ENCODE results near the gene BABAM1. TPM values are rescaled to one million over a fixed set of nuclear protein-coding genes. Genes with fewer than 3 reads are reported as not detected.

The BABAM1 gene
- total and polyA plus RNA-seq, 9 of the 15 experiments (the other 6 are each of a cell fraction or from before 2014, with no cell fraction given): 14.7 to 160 (median 113) TPM

- TF ChIP-seq MIER1 (IDR thresholded peaks at IDR 0.05; ENCODE audit: low read depth) (no peak), NFRKB (IDR thresholded peaks at IDR 0.05; ENCODE audit: low read depth) (peak; percentile 58; the same call in 1 of the 2 replicates), HDAC6 (IDR thresholded peaks at IDR 0.05; ENCODE audit: low read depth, low read length) (no peak), JUN (IDR thresholded peaks at IDR 0.05; ENCODE audit: borderline replicate concordance, low read depth, low read length) (no peak), JUN (CRISPR knock-in tag; IDR thresholded peaks at IDR 0.05; ENCODE audit: borderline replicate concordance) (no peak), ZNF197 (CRISPR knock-in tag; IDR thresholded peaks at IDR 0.05; ENCODE audit: low read depth) (peak; percentile 91), ZNF445 (CRISPR knock-in tag; IDR thresholded peaks at IDR 0.05; ENCODE audit: low read depth) (no peak), POLR3A (IDR thresholded peaks at IDR 0.05; ENCODE audit: borderline replicate concordance, extremely low read depth, insufficient read depth, insufficient read length) (no peak), BRD4 (IDR thresholded peaks at IDR 0.05) (peak; percentile 45; the same call in 1 of the 2 replicates), RBFOX2 (IDR thresholded peaks at IDR 0.05; ENCODE audit: low read depth, low read length) (peak; percentile 69), ZZZ3 (IDR thresholded peaks at IDR 0.05) (no peak), NFIC (IDR thresholded peaks at IDR 0.05) (no peak), L3MBTL2 (IDR thresholded peaks at IDR 0.05) (peak; percentile 35; the same call in 1 of the 2 replicates), KLF6 (CRISPR knock-in tag; IDR thresholded peaks at IDR 0.05; ENCODE audit: borderline replicate concordance) (no peak)
- TF ChIP-seq, protein P1, sequence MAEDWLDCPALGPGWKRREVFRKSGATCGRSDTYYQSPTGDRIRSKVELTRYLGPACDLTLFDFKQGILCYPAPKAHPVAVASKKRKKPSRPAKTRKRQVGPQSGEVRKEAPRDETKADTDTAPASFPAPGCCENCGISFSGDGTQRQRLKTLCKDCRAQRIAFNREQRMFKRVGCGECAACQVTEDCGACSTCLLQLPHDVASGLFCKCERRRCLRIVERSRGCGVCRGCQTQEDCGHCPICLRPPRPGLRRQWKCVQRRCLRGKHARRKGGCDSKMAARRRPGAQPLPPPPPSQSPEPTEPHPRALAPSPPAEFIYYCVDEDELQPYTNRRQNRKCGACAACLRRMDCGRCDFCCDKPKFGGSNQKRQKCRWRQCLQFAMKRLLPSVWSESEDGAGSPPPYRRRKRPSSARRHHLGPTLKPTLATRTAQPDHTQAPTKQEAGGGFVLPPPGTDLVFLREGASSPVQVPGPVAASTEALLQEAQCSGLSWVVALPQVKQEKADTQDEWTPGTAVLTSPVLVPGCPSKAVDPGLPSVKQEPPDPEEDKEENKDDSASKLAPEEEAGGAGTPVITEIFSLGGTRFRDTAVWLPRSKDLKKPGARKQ (CRISPR knock-in tag; IDR thresholded peaks at IDR 0.05): no peak
- TF ChIP-seq, protein P2, sequence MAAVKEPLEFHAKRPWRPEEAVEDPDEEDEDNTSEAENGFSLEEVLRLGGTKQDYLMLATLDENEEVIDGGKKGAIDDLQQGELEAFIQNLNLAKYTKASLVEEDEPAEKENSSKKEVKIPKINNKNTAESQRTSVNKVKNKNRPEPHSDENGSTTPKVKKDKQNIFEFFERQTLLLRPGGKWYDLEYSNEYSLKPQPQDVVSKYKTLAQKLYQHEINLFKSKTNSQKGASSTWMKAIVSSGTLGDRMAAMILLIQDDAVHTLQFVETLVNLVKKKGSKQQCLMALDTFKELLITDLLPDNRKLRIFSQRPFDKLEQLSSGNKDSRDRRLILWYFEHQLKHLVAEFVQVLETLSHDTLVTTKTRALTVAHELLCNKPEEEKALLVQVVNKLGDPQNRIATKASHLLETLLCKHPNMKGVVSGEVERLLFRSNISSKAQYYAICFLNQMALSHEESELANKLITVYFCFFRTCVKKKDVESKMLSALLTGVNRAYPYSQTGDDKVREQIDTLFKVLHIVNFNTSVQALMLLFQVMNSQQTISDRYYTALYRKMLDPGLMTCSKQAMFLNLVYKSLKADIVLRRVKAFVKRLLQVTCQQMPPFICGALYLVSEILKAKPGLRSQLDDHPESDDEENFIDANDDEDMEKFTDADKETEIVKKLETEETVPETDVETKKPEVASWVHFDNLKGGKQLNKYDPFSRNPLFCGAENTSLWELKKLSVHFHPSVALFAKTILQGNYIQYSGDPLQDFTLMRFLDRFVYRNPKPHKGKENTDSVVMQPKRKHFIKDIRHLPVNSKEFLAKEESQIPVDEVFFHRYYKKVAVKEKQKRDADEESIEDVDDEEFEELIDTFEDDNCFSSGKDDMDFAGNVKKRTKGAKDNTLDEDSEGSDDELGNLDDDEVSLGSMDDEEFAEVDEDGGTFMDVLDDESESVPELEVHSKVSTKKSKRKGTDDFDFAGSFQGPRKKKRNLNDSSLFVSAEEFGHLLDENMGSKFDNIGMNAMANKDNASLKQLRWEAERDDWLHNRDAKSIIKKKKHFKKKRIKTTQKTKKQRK (IDR thresholded peaks at IDR 0.05; ENCODE audit: borderline replicate concordance, low read depth, low read length): peak; percentile 71; the same call in 1 of the 2 replicates
- TF ChIP-seq, protein P3, sequence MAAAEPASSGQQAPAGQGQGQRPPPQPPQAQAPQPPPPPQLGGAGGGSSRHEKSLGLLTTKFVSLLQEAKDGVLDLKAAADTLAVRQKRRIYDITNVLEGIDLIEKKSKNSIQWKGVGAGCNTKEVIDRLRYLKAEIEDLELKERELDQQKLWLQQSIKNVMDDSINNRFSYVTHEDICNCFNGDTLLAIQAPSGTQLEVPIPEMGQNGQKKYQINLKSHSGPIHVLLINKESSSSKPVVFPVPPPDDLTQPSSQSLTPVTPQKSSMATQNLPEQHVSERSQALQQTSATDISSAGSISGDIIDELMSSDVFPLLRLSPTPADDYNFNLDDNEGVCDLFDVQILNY (CRISPR knock-in tag; IDR thresholded peaks at IDR 0.05): no peak
- TF ChIP-seq, protein P4, sequence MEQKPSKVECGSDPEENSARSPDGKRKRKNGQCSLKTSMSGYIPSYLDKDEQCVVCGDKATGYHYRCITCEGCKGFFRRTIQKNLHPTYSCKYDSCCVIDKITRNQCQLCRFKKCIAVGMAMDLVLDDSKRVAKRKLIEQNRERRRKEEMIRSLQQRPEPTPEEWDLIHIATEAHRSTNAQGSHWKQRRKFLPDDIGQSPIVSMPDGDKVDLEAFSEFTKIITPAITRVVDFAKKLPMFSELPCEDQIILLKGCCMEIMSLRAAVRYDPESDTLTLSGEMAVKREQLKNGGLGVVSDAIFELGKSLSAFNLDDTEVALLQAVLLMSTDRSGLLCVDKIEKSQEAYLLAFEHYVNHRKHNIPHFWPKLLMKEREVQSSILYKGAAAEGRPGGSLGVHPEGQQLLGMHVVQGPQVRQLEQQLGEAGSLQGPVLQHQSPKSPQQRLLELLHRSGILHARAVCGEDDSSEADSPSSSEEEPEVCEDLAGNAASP (IDR thresholded peaks at IDR 0.05): no peak
- TF ChIP-seq, protein P5, sequence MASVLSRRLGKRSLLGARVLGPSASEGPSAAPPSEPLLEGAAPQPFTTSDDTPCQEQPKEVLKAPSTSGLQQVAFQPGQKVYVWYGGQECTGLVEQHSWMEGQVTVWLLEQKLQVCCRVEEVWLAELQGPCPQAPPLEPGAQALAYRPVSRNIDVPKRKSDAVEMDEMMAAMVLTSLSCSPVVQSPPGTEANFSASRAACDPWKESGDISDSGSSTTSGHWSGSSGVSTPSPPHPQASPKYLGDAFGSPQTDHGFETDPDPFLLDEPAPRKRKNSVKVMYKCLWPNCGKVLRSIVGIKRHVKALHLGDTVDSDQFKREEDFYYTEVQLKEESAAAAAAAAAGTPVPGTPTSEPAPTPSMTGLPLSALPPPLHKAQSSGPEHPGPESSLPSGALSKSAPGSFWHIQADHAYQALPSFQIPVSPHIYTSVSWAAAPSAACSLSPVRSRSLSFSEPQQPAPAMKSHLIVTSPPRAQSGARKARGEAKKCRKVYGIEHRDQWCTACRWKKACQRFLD (CRISPR knock-in tag; IDR thresholded peaks at IDR 0.05): peak; percentile 100
Measured at GRCh38 chr19:17266975-17267788, at the start of gene BABAM1 (continued).

All from K562 (cell line).